PFSK-1 (cell line): ENCODE results near the gene RBSN.

Source experiments
- POLR2AphosphoS5 ChIP-seq: IDR thresholded peaks from 2 replicates; pipeline ENCODE4 v1.6.1; 2012; ENCODE audit warnings: low read depth, mild to moderate bottlenecking, control low read depth, low read length, moderate library complexity
- SIN3A ChIP-seq: IDR thresholded peaks from 2 replicates; pipeline ENCODE4 v1.6.1; 2012; ENCODE audit warnings: mild to moderate bottlenecking, low read length, moderate library complexity, borderline replicate concordance; ENCODE audit not compliant: insufficient read depth
- TF ChIP-seq, protein P1 (sequence below), 2 experiments: IDR thresholded peaks; 2 replicates each; pipeline versions ENCODE4 v1.6.1 to v1.8.0; 2011 to 2012; ENCODE audit warnings: low read depth in 2 of 2, low read length in 2 of 2, control low read depth in 1 of 2, inconsistent platforms in 1 of 2, mild to moderate bottlenecking in 1 of 2, moderate library complexity in 1 of 2; ENCODE audit not compliant: insufficient read depth in 1 of 2

- TF ChIP-seq SIN3A (no peak), POLR2AphosphoS5 (no peak)
- TF ChIP-seq, protein P1, sequence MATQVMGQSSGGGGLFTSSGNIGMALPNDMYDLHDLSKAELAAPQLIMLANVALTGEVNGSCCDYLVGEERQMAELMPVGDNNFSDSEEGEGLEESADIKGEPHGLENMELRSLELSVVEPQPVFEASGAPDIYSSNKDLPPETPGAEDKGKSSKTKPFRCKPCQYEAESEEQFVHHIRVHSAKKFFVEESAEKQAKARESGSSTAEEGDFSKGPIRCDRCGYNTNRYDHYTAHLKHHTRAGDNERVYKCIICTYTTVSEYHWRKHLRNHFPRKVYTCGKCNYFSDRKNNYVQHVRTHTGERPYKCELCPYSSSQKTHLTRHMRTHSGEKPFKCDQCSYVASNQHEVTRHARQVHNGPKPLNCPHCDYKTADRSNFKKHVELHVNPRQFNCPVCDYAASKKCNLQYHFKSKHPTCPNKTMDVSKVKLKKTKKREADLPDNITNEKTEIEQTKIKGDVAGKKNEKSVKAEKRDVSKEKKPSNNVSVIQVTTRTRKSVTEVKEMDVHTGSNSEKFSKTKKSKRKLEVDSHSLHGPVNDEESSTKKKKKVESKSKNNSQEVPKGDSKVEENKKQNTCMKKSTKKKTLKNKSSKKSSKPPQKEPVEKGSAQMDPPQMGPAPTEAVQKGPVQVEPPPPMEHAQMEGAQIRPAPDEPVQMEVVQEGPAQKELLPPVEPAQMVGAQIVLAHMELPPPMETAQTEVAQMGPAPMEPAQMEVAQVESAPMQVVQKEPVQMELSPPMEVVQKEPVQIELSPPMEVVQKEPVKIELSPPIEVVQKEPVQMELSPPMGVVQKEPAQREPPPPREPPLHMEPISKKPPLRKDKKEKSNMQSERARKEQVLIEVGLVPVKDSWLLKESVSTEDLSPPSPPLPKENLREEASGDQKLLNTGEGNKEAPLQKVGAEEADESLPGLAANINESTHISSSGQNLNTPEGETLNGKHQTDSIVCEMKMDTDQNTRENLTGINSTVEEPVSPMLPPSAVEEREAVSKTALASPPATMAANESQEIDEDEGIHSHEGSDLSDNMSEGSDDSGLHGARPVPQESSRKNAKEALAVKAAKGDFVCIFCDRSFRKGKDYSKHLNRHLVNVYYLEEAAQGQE (IDR thresholded peaks at IDR 0.05; ENCODE audit: insufficient read depth in 1 of 2, low read depth in 2 of 2, low read length in 2 of 2) = no peak
Measured at GRCh38 chr3:15053541-15053940, 45.4 kb downstream of the RBSN start.
